HCT116 (cell line): ENCODE measurements around the gene HPN. TPM values are rescaled to one million over a fixed set of nuclear protein-coding genes. Genes with fewer than 3 reads are reported as not detected.
"Not testable (repeated sequence)": the region's sequence is repeated elsewhere in the genome, so short reads cannot be mapped to it uniquely, and the experiment has no call there.

Experiments used
- ATAC-seq: fragments of 200-7000 bp; cut with Tn5 transposase; 2 replicates; pipeline ENCODE4 v1.9.1; 2020; ENCODE audit warnings: mild to moderate bottlenecking, moderate library complexity
- BruUV-seq: library from RNA; stranded (reverse); fragments of 400-500 nt; replicated peaks from 2 replicates; lab custom pipeline; 2021; lab: Mats Ljungman, UMichigan
- CTCF ChIA-PET: fragments of 300-600 bp; sonication (Branson Sonifier 250); formaldehyde crosslinking; loops from one replicate; lab custom pipeline; 2021; ENCODE audit warnings: antibody characterized with exemption; lab: Charles Lee
- POLR2A ChIA-PET: fragments of 300-600, 350-600 bp; sonication (Branson Sonifier 250); formaldehyde crosslinking; loops from one replicate; lab custom pipeline; 2021; ENCODE audit warnings: antibody characterized with exemption; lab: Charles Lee
- RAD21 ChIA-PET, 2 experiments: fragments of 300-600 bp; sonication (Branson Sonifier 250); formaldehyde crosslinking; loops; one replicate each; lab custom pipeline; 2023; ENCODE audit warnings: low total read pairs in 2 of 2; ENCODE audit not compliant: uncharacterized antibody in 2 of 2, unreplicated experiment in 2 of 2, low non-redundant PET in 1 of 2; lab: Charles Lee
- DNase-seq: peaks from one replicate; pipeline ENCODE4 v3.0.0-alpha.2; 2010; ENCODE audit warnings: low read depth, low spot score
- H2AFZ ChIP-seq: fragments of 200-600 bp; shearing (Covaris generic), sonication (generic); 2 replicates; pipeline ENCODE4 v1.6.1; 2017; ENCODE audit warnings: low read depth, mixed run types, mixed read lengths, antibody characterized with exemption, low read length; ENCODE audit not compliant: poor library complexity, severe bottlenecking
- H3K27ac ChIP-seq: 2 replicates; pipeline ENCODE4 v1.5.1; 2012; ENCODE audit warnings: low read depth, low read length
- H3K27me3 ChIP-seq: fragments of 200-600 bp; sonication (generic); 2 replicates; pipeline ENCODE4 v1.6.1; 2016; ENCODE audit warnings: mixed run types, low read length, mixed read lengths; ENCODE audit not compliant: insufficient read depth
- H3K36me3 ChIP-seq, 2 experiments: fragments of 200-500 bp in 1 of 2; fragments of 200-600 bp in 1 of 2; sonication (Bioruptor generic) in 1 of 2; sonication (generic) in 1 of 2; 2 replicates each; pipeline versions ENCODE4 v1.5.1 to v1.6.1; 2014 to 2016; ENCODE audit warnings: low read length in 2 of 2, inconsistent platforms in 1 of 2, mixed read lengths in 1 of 2, mixed run types in 1 of 2; ENCODE audit not compliant: insufficient read depth in 2 of 2, control insufficient read depth in 1 of 2
- H3K4me1 ChIP-seq, 2 experiments: fragments of 200-600 bp in 1 of 2; sonication (generic) in 1 of 2; 2 replicates each; pipeline versions ENCODE4 v1.5.1 to v1.6.1; 2012 to 2017; ENCODE audit warnings: low read length in 2 of 2, inconsistent platforms in 1 of 2, mild to moderate bottlenecking in 1 of 2, mixed read lengths in 1 of 2, mixed run types in 1 of 2, moderate library complexity in 1 of 2; ENCODE audit not compliant: insufficient read depth in 2 of 2, control insufficient read depth in 1 of 2
- H3K4me2 ChIP-seq: fragments of 200-600 bp; sonication (generic); 2 replicates; pipeline ENCODE4 v1.6.1; 2017; ENCODE audit warnings: mixed run types, low read length, mixed read lengths
- H3K4me3 ChIP-seq, 2 experiments: fragments of 200-600 bp in 1 of 2; sonication (generic) in 1 of 2; replicated peaks in 1 of 2; 2 replicates each; pipeline ENCODE4 v1.5.1; 2011 to 2016; ENCODE audit warnings: low read length in 2 of 2, control low read depth in 1 of 2, low read depth in 1 of 2, mild to moderate bottlenecking in 1 of 2, mixed read lengths in 1 of 2, mixed run types in 1 of 2
- H3K79me2 ChIP-seq: fragments of 200-600 bp; sonication (generic); 2 replicates; pipeline ENCODE4 v1.6.1; 2017; ENCODE audit warnings: mild to moderate bottlenecking, mixed run types, low read length, moderate library complexity, mixed read lengths; ENCODE audit not compliant: insufficient read depth
- H3K9ac ChIP-seq: fragments of 200-600 bp; sonication (generic); 2 replicates; pipeline ENCODE4 v1.6.1; 2016; ENCODE audit warnings: low read length, mixed read lengths
- H3K9me2 ChIP-seq: fragments of 200-600 bp; sonication (generic), shearing (Covaris generic); 2 replicates; pipeline ENCODE4 v1.6.1; 2017; ENCODE audit warnings: mixed run types, mild to moderate bottlenecking, moderate library complexity; ENCODE audit not compliant: insufficient read depth
- H3K9me3 ChIP-seq, 2 experiments: fragments of 200-500 bp in 1 of 2; fragments of 200-600 bp in 1 of 2; sonication (Bioruptor generic) in 1 of 2; sonication (generic) in 1 of 2; 2 replicates each; pipeline ENCODE4 v1.6.1; 2014 to 2017; ENCODE audit warnings: low read length in 2 of 2, mixed read lengths in 2 of 2, inconsistent platforms in 1 of 2, low read depth in 1 of 2, mild to moderate bottlenecking in 1 of 2, mixed run types in 1 of 2, moderate library complexity in 1 of 2; ENCODE audit not compliant: control insufficient read depth in 1 of 2, insufficient read depth in 1 of 2
- H4K20me1 ChIP-seq: fragments of 200-600 bp; sonication (generic), shearing (Covaris generic); 2 replicates; pipeline ENCODE4 v1.6.1; 2017; ENCODE audit warnings: mixed run types, mild to moderate bottlenecking, moderate library complexity; ENCODE audit not compliant: insufficient read depth
- CBX3 ChIP-seq: IDR thresholded peaks from 2 replicates; pipeline ENCODE4 v1.6.1; 2012; ENCODE audit warnings: low read depth
- ELF1 ChIP-seq: IDR thresholded peaks from 2 replicates; pipeline ENCODE4 v1.6.1; 2012; ENCODE audit warnings: low read depth, borderline replicate concordance
- POLR2AphosphoS5 ChIP-seq: IDR thresholded peaks from 2 replicates; pipeline ENCODE4 v1.6.1; 2011; ENCODE audit warnings: mild to moderate bottlenecking, low read depth, low read length, moderate library complexity
- TCF7L2 ChIP-seq: IDR thresholded peaks from 2 replicates; pipeline ENCODE4 v1.7.0; 2011; ENCODE audit warnings: borderline replicate concordance, inconsistent platforms; ENCODE audit not compliant: insufficient read depth, insufficient read length; ENCODE audit errors: extremely low read depth
- intact Hi-C: fragments of 100-400 bp; cut with micrococcal nuclease; formaldehyde crosslinking; loops from 2 replicates; pipeline ENCODE4 v1.10.0; 2022
- total RNA-seq: library from RNA; stranded (reverse); gene quantifications from one replicate; pipeline ENCODE4 v1.2.1, GENCODE V29; 2021; ENCODE audit not compliant: unreplicated experiment
- TF ChIP-seq, protein P1 (sequence below): IDR thresholded peaks from 2 replicates; pipeline ENCODE4 v1.6.1; 2012

Gene HPN
- total RNA-seq, 1 experiment from 2014 or later: 0.32 TPM

DNA sequence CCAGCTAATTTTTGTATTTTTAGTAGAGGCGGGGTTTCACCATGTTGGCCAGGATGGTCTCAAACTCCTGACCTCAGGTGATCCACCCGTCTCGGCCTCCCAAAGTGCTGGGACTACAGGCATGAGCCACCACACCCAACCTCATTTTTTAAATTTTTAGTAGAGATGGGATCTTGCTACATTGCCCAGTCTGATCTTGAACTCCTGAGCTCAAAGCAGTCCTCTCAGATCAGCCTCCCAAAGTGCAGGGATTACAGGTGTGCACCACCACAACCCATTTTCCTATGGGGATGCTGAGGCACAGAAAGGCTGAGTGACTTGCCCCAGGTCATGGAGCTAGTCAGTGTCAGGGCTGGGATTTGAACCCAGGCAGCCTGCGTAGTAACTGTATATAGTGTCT lies 9.7 kb downstream of the HPN start:
- H2AFZ ChIP-seq, H3K9me2 ChIP-seq, POLR2A ChIA-PET, H3K36me3 ChIP-seq, H3K27ac ChIP-seq, DNase-seq, H3K27me3 ChIP-seq, ATAC-seq, H3K9ac ChIP-seq, H3K4me1 ChIP-seq, H4K20me1 ChIP-seq, H3K4me2 ChIP-seq, H3K79me2 ChIP-seq, CTCF ChIA-PET, BruUV-seq, H3K4me3 ChIP-seq, RAD21 ChIA-PET, intact Hi-C loops, H3K9me3 ChIP-seq: not testable (repeated sequence)

DNA sequence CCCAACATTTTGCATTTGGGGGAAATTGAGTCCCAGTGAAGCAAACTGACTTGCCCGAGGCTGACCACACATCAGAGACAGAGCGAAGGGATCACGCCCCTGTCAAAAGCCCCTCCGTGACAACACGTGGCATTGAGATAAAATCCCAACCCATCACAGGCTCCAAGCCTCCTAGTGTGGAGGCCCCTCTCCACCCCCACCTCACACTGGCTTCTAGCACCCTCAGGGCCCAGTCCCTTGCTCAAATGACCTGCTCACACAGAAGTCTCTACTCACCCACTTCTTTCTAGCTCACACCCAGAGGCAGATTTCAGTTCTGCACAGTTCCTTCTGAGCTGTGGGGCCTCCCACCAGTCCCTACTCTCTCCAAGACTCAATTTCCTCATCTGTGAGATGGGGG lies 10.3 kb downstream of the HPN start:
- H3K27ac ChIP-seq: no peak overlapping the region
- no peaks in the 10 kb centered on the region for H3K9me3 ChIP-seq
- no peak for TF ChIP-seq TCF7L2
- TF ChIP-seq CBX3: no peak
- TF ChIP-seq, protein P1, sequence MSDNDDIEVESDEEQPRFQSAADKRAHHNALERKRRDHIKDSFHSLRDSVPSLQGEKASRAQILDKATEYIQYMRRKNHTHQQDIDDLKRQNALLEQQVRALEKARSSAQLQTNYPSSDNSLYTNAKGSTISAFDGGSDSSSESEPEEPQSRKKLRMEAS: no peak
- no peak for TF ChIP-seq POLR2AphosphoS5
- no peak for TF ChIP-seq ELF1
- peaks cover 0 to 8% of the 10 kb centered on the region in 2 experiments; a peak in 2 of 4 replicates for H3K4me1 ChIP-seq
- BruUV-seq: no TSS peak
- no peak overlapping the region for H3K4me2 ChIP-seq
- ATAC-seq (no peak), DNase-seq (no peak)
- ChIA-PET POLR2A (no interaction called here), CTCF (no interaction called here), RAD21 (no interaction called here)
- intact Hi-C loops: no loop called here
- no peaks in the 10 kb centered on the region for H3K36me3 ChIP-seq
- no peaks in the 10 kb centered on the region for H3K9me2 ChIP-seq
- H2AFZ ChIP-seq: no peak overlapping the region
- no peaks in the 10 kb centered on the region for H3K79me2 ChIP-seq
- no peak overlapping the region for H3K4me3 ChIP-seq
- H3K27me3 ChIP-seq: no peaks in the 10 kb centered on the region
- H3K9ac ChIP-seq: no peak overlapping the region
- H4K20me1 ChIP-seq: no peaks in the 10 kb centered on the region
